T-helper 2 cell treated with Interferon-gamma antibody and Interleukin-4, amounts not matched to agents 100 ng/mL and 5 ng/mL, for 36 hours (primary cell): ENCODE data around the gene PRCD. TPM values are rescaled to one million over a fixed set of nuclear protein-coding genes. Genes with fewer than 3 reads are reported as not detected.
"Not testable (repeated sequence)": the region's sequence is repeated elsewhere in the genome, so short reads cannot be mapped to it uniquely, and the experiment has no call there.

ENCODE experiments used
- intact Hi-C: fragments of 100-400 bp; cut with micrococcal nuclease; formaldehyde crosslinking; loops from one replicate; pipeline ENCODE4 v1.15.1; 2023
- total RNA-seq: library from RNA; stranded (reverse); gene quantifications from 2 replicates; pipeline ENCODE4 v1.2.3, GENCODE V29; 2022

PRCD gene
- total RNA-seq, 1 donor from 2014 or later = not detected

- intact Hi-C loops = no loop called here
Measured at GRCh38 chr17:76502341-76503211, 37.3 kb upstream of the PRCD start.

- intact Hi-C loops = no loop called here
Measured at GRCh38 chr17:76504117-76504516, 35.7 kb upstream of the PRCD start.

- intact Hi-C loops = loop anchor here (1.0 kb wide), 2 partner anchors 40 to 98 kb away; no protein-coding TSS in a partner anchor
Measured at GRCh38 chr17:76506408-76507345, 33.2 kb upstream of the PRCD start.

- intact Hi-C loops = not testable (repeated sequence)
Measured at GRCh38 chr17:76508472-76509063, 31.3 kb upstream of the PRCD start.

- intact Hi-C loops = loop anchor here (10.0 kb wide), 1 partner anchor 196 kb away; no protein-coding TSS in a partner anchor
Measured at GRCh38 chr17:76510831-76511244, 29.0 kb upstream of the PRCD start.

- intact Hi-C loops = loop anchor here (10.0 kb wide), 1 partner anchor 197 kb away; no protein-coding TSS in a partner anchor
Measured at GRCh38 chr17:76511668-76512365, 28.0 kb upstream of the PRCD start.

- intact Hi-C loops = loop anchor here (10.0 kb wide), 1 partner anchor 198 kb away; no protein-coding TSS in a partner anchor
Measured at GRCh38 chr17:76512366-76513305, 27.2 kb upstream of the PRCD start.

GRCh38 chr17:76513306-76513692 lies 26.5 kb upstream of the PRCD start:
- intact Hi-C loops = loop anchor here (10.0 kb wide), 1 partner anchor 198 kb away; no protein-coding TSS in a partner anchor

- intact Hi-C loops = loop anchor here (2.0 to 10.0 kb wide), 2 partner anchors 200 to 212 kb away; partner anchors contain the start of genes JMJD6 and METTL23
Measured at GRCh38 chr17:76514355-76514754, 25.5 kb upstream of the PRCD start.

GRCh38 chr17:76515274-76515949 lies 24.4 kb upstream of the PRCD start:
- intact Hi-C loops = loop anchor here (1.0 to 10.0 kb wide), 5 partner anchors 42 to 222 kb away; partner anchors contain the start of genes JMJD6, METTL23 and SRSF2

GRCh38 chr17:76517638-76518038 lies 22.2 kb upstream of the PRCD start:
- intact Hi-C loops = loop anchor here (10.0 kb wide), 1 partner anchor 203 kb away; no protein-coding TSS in a partner anchor

- intact Hi-C loops = loop anchor here (10.0 kb wide), 1 partner anchor 205 kb away; no protein-coding TSS in a partner anchor
Measured at GRCh38 chr17:76519048-76519966, 20.5 kb upstream of the PRCD start.

GRCh38 chr17:76521262-76521661 lies 18.6 kb upstream of the PRCD start:
- intact Hi-C loops = no loop called here

GRCh38 chr17:76521683-76522082 lies 18.2 kb upstream of the PRCD start:
- intact Hi-C loops = not testable (repeated sequence)

- intact Hi-C loops = loop anchor here (1.0 kb wide), 3 partner anchors 24 to 158 kb away; no protein-coding TSS in a partner anchor
Measured at GRCh38 chr17:76523084-76524037, 16.5 kb upstream of the PRCD start.
